Measurements from ENCODE around the gene TAS1R1.

TAS1R1 gene

DNA sequence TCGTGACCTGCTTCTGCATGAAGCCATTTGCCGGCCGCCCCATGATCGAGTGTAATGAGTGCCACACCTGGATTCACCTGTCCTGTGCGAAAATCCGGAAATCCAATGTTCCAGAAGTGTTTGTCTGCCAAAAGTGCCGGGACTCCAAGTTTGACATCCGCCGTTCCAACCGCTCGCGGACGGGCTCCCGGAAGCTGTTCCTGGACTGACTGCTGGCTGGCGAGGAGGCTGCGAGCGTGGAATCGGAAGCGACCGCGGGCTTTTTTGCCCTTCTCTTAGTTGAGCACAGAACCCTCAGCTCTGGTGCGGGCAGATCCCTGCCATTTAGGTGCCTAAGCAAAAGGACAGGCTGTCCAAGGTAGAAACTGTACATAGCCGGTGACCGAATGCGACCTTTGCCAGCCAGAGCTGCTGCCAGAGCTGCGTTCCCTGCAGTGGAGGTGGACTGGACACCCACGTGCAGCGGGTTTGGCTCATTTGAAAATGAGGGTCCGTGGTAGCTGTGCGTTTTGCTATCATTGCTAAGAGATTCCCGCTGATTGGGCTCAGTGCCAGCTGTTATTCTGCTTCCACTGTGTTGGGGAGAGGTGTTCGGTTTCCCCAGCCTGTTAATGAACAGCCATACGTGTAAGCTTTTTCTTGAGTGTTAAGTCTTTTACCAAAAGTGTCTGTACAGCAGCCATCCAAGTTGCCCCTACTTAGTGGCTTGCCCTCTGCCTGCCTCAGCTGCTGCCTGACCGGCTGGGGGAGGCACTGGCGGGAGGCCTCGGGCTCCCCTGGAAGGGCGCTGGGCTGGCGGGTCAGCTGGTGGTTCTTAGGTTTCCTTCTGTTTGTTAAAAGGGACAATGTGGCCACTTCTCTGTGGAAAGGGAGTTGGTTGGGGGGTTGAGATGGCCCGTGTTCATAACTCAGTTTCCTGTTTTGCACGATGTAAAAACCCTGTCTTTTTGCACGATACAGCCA lies 66.6 kb downstream of the TAS1R1 start:
- Histone ChIP-seq H3K9me3 (ENCODE audit: low read length) (no peaks in the 10 kb centered on the region), H3K36me3 (ENCODE audit: insufficient read depth, low read length) (peaks cover 63% of the 10 kb centered on the region), H3K27me3 (ENCODE audit: insufficient read depth, low read length) (no peaks in the 10 kb centered on the region), H2AFZ (ENCODE audit: low read depth, low read length) (no peak overlapping the region), H3K4me1 (ENCODE audit: insufficient read depth, low read length) (peaks cover 8% of the 10 kb centered on the region), H3K4me3 (ENCODE audit: low read length) (no peak overlapping the region)

GRCh38 chr1:6622396-6623152 lies 67.5 kb downstream of the TAS1R1 start:
- Histone ChIP-seq H3K9me3 (ENCODE audit: low read length) (no peaks in the 10 kb centered on the region), H3K36me3 (ENCODE audit: insufficient read depth, low read length) (peaks cover 62% of the 10 kb centered on the region), H3K27me3 (ENCODE audit: insufficient read depth, low read length) (no peaks in the 10 kb centered on the region), H3K4me3 (ENCODE audit: low read length) (no peak overlapping the region), H2AFZ (ENCODE audit: low read depth, low read length) (no peak overlapping the region), H3K4me1 (ENCODE audit: insufficient read depth, low read length) (peaks cover 8% of the 10 kb centered on the region)

- Histone ChIP-seq H3K36me3 (ENCODE audit: insufficient read depth, low read length) (peaks cover 62% of the 10 kb centered on the region), H3K4me3 (ENCODE audit: low read length) (no peak overlapping the region), H3K9me3 (ENCODE audit: low read length) (no peaks in the 10 kb centered on the region), H2AFZ (ENCODE audit: low read depth, low read length) (no peak overlapping the region), H3K4me1 (ENCODE audit: insufficient read depth, low read length) (peaks cover 8% of the 10 kb centered on the region), H3K27me3 (ENCODE audit: insufficient read depth, low read length) (no peaks in the 10 kb centered on the region)
Observed at GRCh38 chr1:6623269-6623965, 68.3 kb downstream of the TAS1R1 start.

- Histone ChIP-seq H3K4me1 (ENCODE audit: insufficient read depth, low read length) (peaks cover 8% of the 10 kb centered on the region), H3K9me3 (ENCODE audit: low read length) (no peaks in the 10 kb centered on the region), H3K4me3 (ENCODE audit: low read length) (peak within 1 kb of the TSS; percentile 57), H3K36me3 (ENCODE audit: insufficient read depth, low read length) (peaks cover 63% of the 10 kb centered on the region), H3K27me3 (ENCODE audit: insufficient read depth, low read length) (no peaks in the 10 kb centered on the region), H2AFZ (ENCODE audit: low read depth, low read length) (peak within 1 kb of the TSS; percentile 74)
Observed at GRCh38 chr1:6624710-6625583, 69.8 kb downstream of the TAS1R1 start, which contains the start of gene THAP3. THAP3 (plus strand) TSS chr1:6624868; CDS start chr1:6625219, 351 bp downstream.

DNA sequence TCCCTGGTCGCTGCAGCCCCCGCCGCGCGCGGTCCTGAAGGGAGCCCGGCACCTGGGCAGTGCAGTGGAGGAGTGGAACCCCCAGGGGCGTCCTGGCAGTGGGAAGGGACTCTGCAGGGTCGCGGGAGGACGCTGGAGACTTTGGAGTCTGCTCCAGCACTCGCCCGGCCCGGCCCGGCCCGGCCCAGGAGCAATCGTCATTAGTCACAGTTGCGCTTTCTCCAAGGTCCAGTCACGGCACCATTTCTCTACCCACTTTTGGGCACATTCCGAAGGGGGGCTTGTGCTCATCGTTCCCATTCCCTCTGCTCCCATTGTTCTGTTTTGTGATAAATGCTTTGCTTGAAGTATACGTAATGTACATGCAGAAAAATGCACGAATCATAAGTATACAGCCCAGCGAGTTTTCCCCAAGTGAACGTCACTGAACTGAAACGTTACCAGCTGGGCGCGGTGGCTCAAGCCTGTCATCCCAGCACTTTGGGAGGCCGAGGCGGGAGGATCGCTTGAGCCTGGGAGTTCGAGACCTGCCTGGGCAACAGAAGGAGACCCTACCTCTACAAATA lies 70.6 kb downstream of the TAS1R1 start:
- Histone ChIP-seq H3K4me1 (ENCODE audit: insufficient read depth, low read length) (peaks cover 8% of the 10 kb centered on the region), H3K4me3 (ENCODE audit: low read length) (peak overlapping the region; percentile 57), H3K9me3 (ENCODE audit: low read length) (no peaks in the 10 kb centered on the region), H3K36me3 (ENCODE audit: insufficient read depth, low read length) (peaks cover 62% of the 10 kb centered on the region), H2AFZ (ENCODE audit: low read depth, low read length) (peak overlapping the region; percentile 74), H3K27me3 (ENCODE audit: insufficient read depth, low read length) (no peaks in the 10 kb centered on the region)

DNA sequence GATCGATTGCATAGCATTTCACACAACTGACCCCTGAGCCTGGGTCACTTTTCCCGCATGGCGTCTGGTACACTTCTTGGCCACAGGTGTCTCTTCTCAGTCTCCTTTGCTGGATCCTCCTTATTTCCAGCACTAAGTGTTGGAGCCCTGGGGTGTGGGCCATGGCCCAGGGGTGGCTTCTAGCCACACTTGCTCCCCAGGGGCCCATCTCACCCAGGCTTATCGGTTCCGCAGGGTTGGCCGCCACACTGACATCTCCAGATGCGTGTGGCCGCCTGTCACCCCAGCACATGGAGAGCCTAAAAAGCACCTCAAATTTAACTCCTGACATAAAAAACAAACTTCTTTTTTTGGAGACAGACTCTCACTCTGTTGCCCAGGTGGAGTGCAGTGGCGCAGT lies 71.9 kb downstream of the TAS1R1 start:
- H3K4me3 ChIP-seq (ENCODE audit: low read length) = no peak overlapping the region
- H2AFZ ChIP-seq (ENCODE audit: low read depth, low read length) = no peak overlapping the region
- H3K9me3 ChIP-seq (ENCODE audit: low read length) = no peaks in the 10 kb centered on the region
- H3K36me3 ChIP-seq (ENCODE audit: insufficient read depth, low read length) = peaks cover 49% of the 10 kb centered on the region
- no peaks in the 10 kb centered on the region for H3K27me3 ChIP-seq (ENCODE audit: insufficient read depth, low read length)
- H3K4me1 ChIP-seq (ENCODE audit: insufficient read depth, low read length) = peaks cover 8% of the 10 kb centered on the region

GRCh38 chr1:6627841-6628545 lies 72.9 kb downstream of the TAS1R1 start:
- no peaks in the 10 kb centered on the region for H3K9me3 ChIP-seq (ENCODE audit: low read length)
- no peak overlapping the region for H2AFZ ChIP-seq (ENCODE audit: low read depth, low read length)
- H3K36me3 ChIP-seq (ENCODE audit: insufficient read depth, low read length) = peaks cover 50% of the 10 kb centered on the region
- no peak overlapping the region for H3K4me3 ChIP-seq (ENCODE audit: low read length)
- H3K27me3 ChIP-seq (ENCODE audit: insufficient read depth, low read length) = no peaks in the 10 kb centered on the region
- H3K4me1 ChIP-seq (ENCODE audit: insufficient read depth, low read length) = peaks cover 8% of the 10 kb centered on the region

GRCh38 chr1:6628971-6629479 lies 73.9 kb downstream of the TAS1R1 start:
- no peak overlapping the region for H2AFZ ChIP-seq (ENCODE audit: low read depth, low read length)
- H3K27me3 ChIP-seq (ENCODE audit: insufficient read depth, low read length) = no peaks in the 10 kb centered on the region
- peaks cover 8% of the 10 kb centered on the region for H3K4me1 ChIP-seq (ENCODE audit: insufficient read depth, low read length)
- H3K4me3 ChIP-seq (ENCODE audit: low read length) = no peak overlapping the region
- no peaks in the 10 kb centered on the region for H3K9me3 ChIP-seq (ENCODE audit: low read length)
- H3K36me3 ChIP-seq (ENCODE audit: insufficient read depth, low read length) = peaks cover 53% of the 10 kb centered on the region
